ENCODE data around the gene ORC5. TPM values are rescaled to one million over a fixed set of nuclear protein-coding genes. Genes with fewer than 3 reads are reported as not detected.

ORC5 gene
- polyA plus RNA-seq (2011; rRNA removed) (17.8 and 26.5 TPM in 2 replicates), polyA plus RNA-seq (2017; fragmentation: RNase III; extraction: RNeasy Plus Mini Kit Qiagen cat#74134 plus additional on column Dnase treatment) (28.4 to 32.1 TPM (median 29.5 TPM) in 3 replicates), polyA minus RNA-seq (2011; rRNA and poly(A)+ RNA removed) (9.2 and 9.4 TPM in 2 replicates)
- 4.1 TPM in 2 replicates for polyA plus RNA-seq (2012; cell fraction: cytosol; rRNA removed)
- polyA plus RNA-seq (2012; cell fraction: nucleus; rRNA removed) = 2.0 and 5.3 TPM in 2 replicates

- H3K27ac ChIP-seq = peak within 1 kb of the TSS; percentile 87 to 90
- CTCF ChIA-PET = interaction anchor here (0.8 to 1.3 kb wide), 3 partner anchors 17 to 26 kb away, joined by 3 read pairs; no protein-coding TSS in a partner anchor
- DNase-seq (ENCODE audit: low read depth in 1 of 2, low spot score in 1 of 2) (peak; percentile 83 to 84), FAIRE-seq (no peak), ATAC-seq (peak; percentile 100)
- no peaks in the 10 kb centered on the region for H3K9me3 ChIP-seq
- peaks cover 12% of the 10 kb centered on the region; the same call in 1 of the 3 replicates for H3K4me1 ChIP-seq
- 2% methylated on average over 17 of the region's 47 CpGs for WGBS (ENCODE audit: missing lambda C conversion rate)
- POLR2A ChIA-PET = interaction anchor here (0.8 kb wide), 1 partner anchor 10 kb away, joined by 3 read pairs; no protein-coding TSS in a partner anchor
- H3K4me3 ChIP-seq = peak within 1 kb of the TSS; percentile 83
- H3K4me2 ChIP-seq = peak within 1 kb of the TSS; percentile 84
- TF ChIP-seq NPAS2 (CRISPR knock-in tag; IDR thresholded peaks at IDR 0.05; ENCODE audit: borderline replicate concordance) (no peak), JUN (IDR thresholded peaks at IDR 0.05) (peak; percentile 89 to 91), HDAC2 (IDR thresholded peaks at IDR 0.05) (no peak), NR3C1 (IDR thresholded peaks at IDR 0.05) (no peak), TP53 (CRISPR knock-in tag; IDR thresholded peaks at IDR 0.05) (no peak), RARB (CRISPR knock-in tag; IDR thresholded peaks at IDR 0.05) (no peak), ZSCAN20 (CRISPR knock-in tag; IDR thresholded peaks at IDR 0.05) (no peak), RCOR1 (IDR thresholded peaks at IDR 0.05; ENCODE audit: low read depth, low read length) (no peak), TFCP2L1 (CRISPR knock-in tag; IDR thresholded peaks at IDR 0.05) (no peak), RFX5 (IDR thresholded peaks at IDR 0.05) (no peak), REST (IDR thresholded peaks at IDR 0.05) (no peak), EHMT2 (IDR thresholded peaks at IDR 0.05; ENCODE audit: low read depth) (no peak), CBX2 (IDR thresholded peaks at IDR 0.05; ENCODE audit: borderline replicate concordance, low read depth) (no peak), RAD21 (conservative IDR thresholded peaks at IDR 0.05 in 1 of 2, IDR thresholded peaks at IDR 0.05 in 1 of 2) (no peak), CEBPB (IDR thresholded peaks at IDR 0.05) (no peak), CTCF (IDR thresholded peaks at IDR 0.05) (no peak), MYC (IDR thresholded peaks at IDR 0.05; ENCODE audit: borderline replicate concordance, low read length) (0 out of 2 replicates have a peak, but pooled peaks have one; percentile 35), JUNB (IDR thresholded peaks at IDR 0.05) (no peak), SMC3 (IDR thresholded peaks at IDR 0.05) (no peak), CHD4 (IDR thresholded peaks at IDR 0.05; ENCODE audit: borderline replicate concordance) (no peak), FOXS1 (CRISPR knock-in tag; IDR thresholded peaks at IDR 0.05) (no peak), POLR2A (IDR thresholded peaks at IDR 0.05; ENCODE audit: low read length) (peak; percentile 97), HES2 (IDR thresholded peaks at IDR 0.05) (no peak), PBX3 (IDR thresholded peaks at IDR 0.05) (0 out of 2 replicates have a peak, but pooled peaks have one; percentile 51), NFE2L2 (conservative IDR thresholded peaks at IDR 0.05; ENCODE audit: low read length) (no peak), HOXB13 (CRISPR knock-in tag; IDR thresholded peaks at IDR 0.05; ENCODE audit: low read depth) (no peak), SREBF2 (IDR thresholded peaks at IDR 0.05) (no peak), PHF8 (IDR thresholded peaks at IDR 0.05; ENCODE audit: borderline replicate concordance, low read depth) (peak; percentile 76; the same call in 1 of the 2 replicates), MAFK (IDR thresholded peaks at IDR 0.05; ENCODE audit: partially characterized antibody) (no peak), MAX (IDR thresholded peaks at IDR 0.05) (peak; percentile 80), BCL3 (IDR thresholded peaks at IDR 0.05) (peak; percentile 93)
Measured at GRCh38 chr7:104207731-104208420, at the start of gene ORC5. Gene ORC5, minus strand, starts transcription at chr7:104208013. Its CDS starts 109 bp downstream, at chr7:104207904.
